Thoracic aorta (tissue), 2 donors: ENCODE results near the gene PTPRR. TPM values are rescaled to one million over a fixed set of nuclear protein-coding genes. Genes with fewer than 3 reads are reported as not detected.

Experiments used
- ATAC-seq: fragments of 150-250 bp; one replicate; pipeline ENCODE4 v1.8.0; 2017; ENCODE audit warnings: low read depth; ENCODE audit not compliant: insufficient number of reproducible peaks, low FRiP score
- DNase-seq: peaks from one replicate; pipeline ENCODE4 v3.0.0-alpha.2; 2020; ENCODE audit warnings: low spot score
- H3K27ac ChIP-seq, 2 donors: fragments of 200-600 bp; sonication (generic); 1 replicate in 1 of 2; 2 replicates in 1 of 2; pipeline ENCODE4 v1.5.1; 2016; ENCODE audit warnings: mild to moderate bottlenecking in 2 of 2, moderate library complexity in 2 of 2
- H3K27me3 ChIP-seq: fragments of 200-600 bp; sonication (generic); replicated peaks from 2 replicates; pipeline ENCODE4 v1.6.0; 2016; ENCODE audit warnings: mild to moderate bottlenecking; ENCODE audit not compliant: insufficient read depth
- H3K36me3 ChIP-seq: fragments of 200-600 bp; sonication (generic); one replicate; pipeline ENCODE4 v1.5.1; 2016
- H3K4me1 ChIP-seq, 2 donors: fragments of 200-600 bp; sonication (generic); 1 replicate in 1 of 2; 2 replicates in 1 of 2; pipeline versions ENCODE4 v1.5.1 to v1.6.0; 2016; ENCODE audit warnings: low read depth in 2 of 2, mild to moderate bottlenecking in 1 of 2; ENCODE audit not compliant: control insufficient read depth in 1 of 2
- H3K4me3 ChIP-seq: fragments of 200-600 bp; sonication (generic); 2 replicates; pipeline ENCODE4 v1.5.1; 2016; ENCODE audit warnings: mild to moderate bottlenecking
- H3K9me3 ChIP-seq: fragments of 200-600 bp; sonication (generic); 2 replicates; pipeline ENCODE4 v1.5.1; 2016
- total RNA-seq, 2 donors: library from RNA; depleted of rRNA; stranded (reverse); fragments of >200 nt; gene quantifications; one replicate each; pipeline versions ENCODE4 v1.1.0 to v1.2.3, GENCODE V29; 2016
- TF ChIP-seq, protein P1 (sequence below): fragments of 200-600 bp; sonication (generic); IDR thresholded peaks from one replicate; pipeline ENCODE4 v1.5.1; 2019; ENCODE audit warnings: antibody characterized with exemption

Gene PTPRR
- total RNA-seq, 2 donors from 2014 or later = 0.27 to 0.35 TPM

DNA sequence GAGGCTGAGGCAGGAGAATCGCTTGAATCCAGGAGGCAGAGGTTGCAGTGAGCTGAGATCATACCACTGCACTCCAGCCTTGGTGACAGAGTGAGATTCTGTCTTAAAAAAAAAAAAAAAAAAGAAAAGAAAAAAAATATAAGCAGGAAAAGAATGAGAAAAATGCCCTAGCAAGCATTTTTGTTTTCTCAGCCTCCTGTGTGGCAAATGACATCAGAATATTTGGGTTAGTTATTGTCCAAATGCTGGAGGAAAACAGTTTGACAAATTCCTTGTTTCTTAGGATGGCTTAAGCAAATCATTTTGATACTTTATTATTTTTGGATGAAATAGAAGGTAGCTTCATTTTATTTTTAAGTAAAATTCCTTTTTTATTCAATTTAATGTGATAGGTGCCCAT, 7.5 kb upstream of the PTPRR start:
- TF ChIP-seq, protein P1, sequence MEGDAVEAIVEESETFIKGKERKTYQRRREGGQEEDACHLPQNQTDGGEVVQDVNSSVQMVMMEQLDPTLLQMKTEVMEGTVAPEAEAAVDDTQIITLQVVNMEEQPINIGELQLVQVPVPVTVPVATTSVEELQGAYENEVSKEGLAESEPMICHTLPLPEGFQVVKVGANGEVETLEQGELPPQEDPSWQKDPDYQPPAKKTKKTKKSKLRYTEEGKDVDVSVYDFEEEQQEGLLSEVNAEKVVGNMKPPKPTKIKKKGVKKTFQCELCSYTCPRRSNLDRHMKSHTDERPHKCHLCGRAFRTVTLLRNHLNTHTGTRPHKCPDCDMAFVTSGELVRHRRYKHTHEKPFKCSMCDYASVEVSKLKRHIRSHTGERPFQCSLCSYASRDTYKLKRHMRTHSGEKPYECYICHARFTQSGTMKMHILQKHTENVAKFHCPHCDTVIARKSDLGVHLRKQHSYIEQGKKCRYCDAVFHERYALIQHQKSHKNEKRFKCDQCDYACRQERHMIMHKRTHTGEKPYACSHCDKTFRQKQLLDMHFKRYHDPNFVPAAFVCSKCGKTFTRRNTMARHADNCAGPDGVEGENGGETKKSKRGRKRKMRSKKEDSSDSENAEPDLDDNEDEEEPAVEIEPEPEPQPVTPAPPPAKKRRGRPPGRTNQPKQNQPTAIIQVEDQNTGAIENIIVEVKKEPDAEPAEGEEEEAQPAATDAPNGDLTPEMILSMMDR = no peak
- Histone ChIP-seq H3K27me3 (no peaks in the 10 kb centered on the region), H3K27ac (no peak overlapping the region), H3K36me3 (no peaks in the 10 kb centered on the region), H3K9me3 (no peaks in the 10 kb centered on the region), H3K4me3 (no peak overlapping the region), H3K4me1 (no peaks in the 10 kb centered on the region)
- DNase-seq = no peak
- ATAC-seq = no peak

DNA sequence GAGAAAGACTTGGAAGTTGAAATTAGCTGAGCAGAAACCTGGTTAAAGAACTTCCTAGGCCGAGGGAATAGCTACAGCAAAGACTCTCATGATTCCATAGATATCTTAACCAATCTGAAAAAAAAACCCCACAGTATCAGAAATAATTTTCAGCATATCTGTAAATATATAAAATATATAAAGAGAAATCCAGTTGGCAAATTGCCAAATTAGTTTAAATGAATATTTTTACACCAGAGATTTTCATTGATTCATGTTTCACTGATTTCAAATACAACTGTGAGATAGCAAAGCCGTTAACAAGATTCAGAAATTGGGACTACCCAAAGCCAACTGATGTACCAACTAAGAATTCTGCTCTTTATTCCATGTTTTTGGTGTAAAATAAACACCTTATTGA, 6.8 kb upstream of the PTPRR start:
- Histone ChIP-seq H3K27ac (no peak overlapping the region), H3K4me1 (no peaks in the 10 kb centered on the region), H3K9me3 (no peaks in the 10 kb centered on the region), H3K4me3 (no peak overlapping the region), H3K36me3 (no peaks in the 10 kb centered on the region), H3K27me3 (no peaks in the 10 kb centered on the region)
- ATAC-seq (no peak), DNase-seq (no peak)
- TF ChIP-seq, protein P1 = no peak

GRCh38 chr12:70925539-70925938, 5.0 kb upstream of the PTPRR start:
- Histone ChIP-seq H3K27ac (no peak overlapping the region), H3K4me1 (no peaks in the 10 kb centered on the region), H3K9me3 (no peaks in the 10 kb centered on the region), H3K4me3 (no peak overlapping the region), H3K27me3 (no peaks in the 10 kb centered on the region), H3K36me3 (no peaks in the 10 kb centered on the region)
- TF ChIP-seq, protein P1 = no peak
- ATAC-seq (no peak), DNase-seq (no peak)

- ATAC-seq = no peak
- no peak overlapping the region for H3K27ac ChIP-seq
- no peaks in the 10 kb centered on the region for H3K36me3 ChIP-seq
- peaks cover 0 to 6% of the 10 kb centered on the region in 2 donors for H3K4me1 ChIP-seq
- TF ChIP-seq, protein P1 = no peak
- H3K9me3 ChIP-seq = no peaks in the 10 kb centered on the region
- no peaks in the 10 kb centered on the region for H3K27me3 ChIP-seq
- DNase-seq = no peak
- H3K4me3 ChIP-seq = no peak overlapping the region
Measured at GRCh38 chr12:70920891-70921290, 353 bp upstream of the PTPRR start.

- TF ChIP-seq, protein P1 = no peak
- no peak overlapping the region for H3K27ac ChIP-seq
- H3K4me3 ChIP-seq = no peak overlapping the region
- H3K9me3 ChIP-seq = no peaks in the 10 kb centered on the region
- DNase-seq (no peak), ATAC-seq (no peak)
- H3K4me1 ChIP-seq = peaks cover 0 to 6% of the 10 kb centered on the region in 2 donors
- no peaks in the 10 kb centered on the region for H3K36me3 ChIP-seq
- H3K27me3 ChIP-seq = no peaks in the 10 kb centered on the region
Measured at GRCh38 chr12:70919597-70920035, 922 bp downstream of the PTPRR start.
